HG03039 (cell line): ENCODE data around the gene KIF18A.
"Not testable (repeated sequence)": the region's sequence is repeated elsewhere in the genome, so short reads cannot be mapped to it uniquely, and the experiment has no call there.

ENCODE experiments used
- ATAC-seq: cut with Tn5 transposase; IDR thresholded peaks from one replicate; pipeline ENCODE4 v1.9.1; 2021; ENCODE audit warnings: mild to moderate bottlenecking, moderate library complexity; ENCODE audit not compliant: unreplicated experiment

KIF18A gene

DNA sequence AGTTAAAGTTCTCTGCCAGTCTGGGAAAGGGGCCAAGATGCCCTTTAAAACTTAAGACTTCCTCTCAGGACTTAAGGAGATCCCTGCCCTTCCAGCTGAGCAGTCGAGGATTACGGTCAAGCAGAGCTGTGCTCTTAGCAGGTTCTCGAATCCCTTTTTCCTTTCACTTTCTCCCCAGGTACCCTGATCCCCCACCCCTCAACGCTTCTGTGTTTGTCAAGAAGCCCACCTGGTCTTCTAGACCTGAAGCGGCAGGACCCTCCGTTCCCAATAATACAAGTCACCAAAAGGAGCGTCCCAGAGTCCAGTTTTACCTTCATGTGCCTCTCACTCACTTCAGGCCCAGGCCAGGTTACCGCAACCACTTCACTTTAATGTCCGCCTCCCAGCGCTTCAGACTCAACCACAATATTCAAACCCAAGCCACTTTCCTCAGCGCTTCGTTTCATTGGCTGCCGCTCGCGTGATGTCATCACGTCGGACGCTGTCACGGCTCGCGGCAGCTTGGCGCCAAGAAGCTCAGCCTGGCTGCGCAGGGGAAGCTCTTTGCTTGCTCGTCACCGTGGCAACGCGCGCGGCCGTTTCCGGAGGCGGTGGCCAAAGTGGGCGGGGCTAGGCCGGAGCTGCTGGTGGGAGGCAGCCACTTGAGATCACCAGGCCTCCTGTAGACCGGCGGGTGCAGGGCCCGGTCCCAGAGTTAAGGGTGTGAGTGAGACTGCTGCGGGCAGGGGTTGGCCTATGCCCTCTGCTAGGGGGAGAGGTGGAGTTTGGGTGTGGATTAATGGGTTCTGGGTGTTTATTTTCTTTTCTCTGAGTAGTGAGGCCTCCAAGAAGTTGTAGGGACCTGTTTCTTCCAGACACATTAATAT is at the start of gene KIF18A, which contains the start of gene METTL15:
Gene KIF18A (minus strand): TSS at position 407 of the 869 bp plus-strand sequence. CDS start 10,209 bp downstream, outside the sequence.
Gene METTL15 (plus strand): TSS at position 639 of the 869 bp plus-strand sequence. CDS start 4,947 bp downstream, outside the sequence.
- peak; percentile 96 for ATAC-seq

- no peak for ATAC-seq
These were observed 45.6 kb upstream of the KIF18A start for GRCh38 chr11:28153586-28153985.

- no peak for ATAC-seq
These were observed 44.8 kb upstream of the KIF18A start for GRCh38 chr11:28152743-28153142.

- no peak for ATAC-seq
These were observed 38.3 kb upstream of the KIF18A start for GRCh38 chr11:28146123-28146751.

- ATAC-seq: no peak
These were observed 36.9 kb upstream of the KIF18A start for GRCh38 chr11:28144808-28145207.

DNA sequence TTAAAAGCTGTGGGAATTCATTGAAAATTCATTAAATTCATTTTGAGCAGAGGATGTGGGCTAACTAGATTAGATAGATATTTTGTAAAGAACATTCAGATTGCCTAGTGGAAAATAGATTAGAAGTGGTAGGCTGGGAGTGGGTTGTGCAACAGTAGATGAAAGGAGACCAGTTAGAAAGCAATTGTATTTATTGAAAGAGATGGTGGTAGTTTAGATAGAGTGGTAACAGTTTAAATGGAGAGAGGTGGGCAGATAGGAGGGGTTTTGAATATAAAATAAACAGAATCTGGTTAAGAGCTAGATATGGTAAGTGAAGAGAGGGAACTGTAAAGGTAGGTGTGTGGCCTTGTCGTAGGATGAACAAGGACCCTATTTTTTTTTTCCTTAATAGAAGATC is 34.8 kb upstream of the KIF18A start:
- no peak for ATAC-seq

GRCh38 chr11:28140689-28141455 is 32.9 kb upstream of the KIF18A start:
- ATAC-seq: no peak

DNA sequence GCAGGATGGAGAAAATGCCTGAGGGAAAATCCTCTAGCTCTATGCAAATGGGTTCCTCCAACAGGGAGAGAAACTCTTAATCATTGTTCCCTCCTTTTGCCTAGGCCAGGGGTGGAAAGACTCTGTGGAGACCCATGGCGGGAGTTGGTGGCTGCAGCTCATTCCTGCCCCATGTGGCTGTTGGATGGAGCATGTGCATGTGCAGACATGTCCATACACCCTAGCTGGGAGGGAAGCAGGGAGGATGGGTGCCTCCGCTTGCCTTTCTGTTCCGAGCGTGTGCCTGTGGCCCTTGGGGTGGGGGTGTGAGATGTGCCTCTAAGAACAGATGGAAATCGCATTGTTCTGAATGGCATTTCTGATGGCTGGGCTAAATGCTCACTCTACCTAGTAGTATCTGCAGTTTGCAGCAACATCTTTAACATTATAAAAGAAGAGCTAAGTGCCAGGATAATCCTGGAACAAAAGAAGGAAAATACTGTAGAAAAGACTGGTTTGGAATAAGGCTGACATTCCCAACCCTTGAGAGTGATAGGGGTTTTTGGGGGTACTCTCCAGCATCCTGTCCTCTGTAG is 32.0 kb upstream of the KIF18A start:
- no peak for ATAC-seq

GRCh38 chr11:28137832-28138231 is 29.9 kb upstream of the KIF18A start:
- ATAC-seq: no peak

GRCh38 chr11:28137366-28137765 is 29.4 kb upstream of the KIF18A start:
- ATAC-seq: no peak

GRCh38 chr11:28136157-28136556 is 28.2 kb upstream of the KIF18A start:
- ATAC-seq: not testable (repeated sequence)

DNA sequence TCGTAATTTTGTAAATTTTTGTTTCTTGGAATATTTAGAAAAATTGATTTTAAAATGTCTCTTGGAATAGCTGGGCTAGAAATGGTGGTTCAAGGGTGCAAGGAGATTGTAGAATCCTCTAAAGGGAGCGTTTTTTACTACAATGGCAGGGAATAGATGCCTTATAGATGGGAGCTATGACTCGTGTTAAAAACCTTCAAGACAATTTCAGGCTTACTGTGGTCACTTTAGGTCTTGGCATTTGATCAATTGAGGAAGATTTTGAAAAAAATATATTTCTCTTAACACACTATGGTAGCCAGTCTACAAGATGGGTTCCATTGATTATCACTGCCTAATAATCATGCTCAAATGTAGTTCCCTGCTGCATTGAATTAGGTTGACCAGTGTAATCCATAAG is 25.2 kb upstream of the KIF18A start:
- no peak for ATAC-seq

- ATAC-seq: no peak
These were observed 24.6 kb upstream of the KIF18A start for GRCh38 chr11:28132548-28132947.

DNA sequence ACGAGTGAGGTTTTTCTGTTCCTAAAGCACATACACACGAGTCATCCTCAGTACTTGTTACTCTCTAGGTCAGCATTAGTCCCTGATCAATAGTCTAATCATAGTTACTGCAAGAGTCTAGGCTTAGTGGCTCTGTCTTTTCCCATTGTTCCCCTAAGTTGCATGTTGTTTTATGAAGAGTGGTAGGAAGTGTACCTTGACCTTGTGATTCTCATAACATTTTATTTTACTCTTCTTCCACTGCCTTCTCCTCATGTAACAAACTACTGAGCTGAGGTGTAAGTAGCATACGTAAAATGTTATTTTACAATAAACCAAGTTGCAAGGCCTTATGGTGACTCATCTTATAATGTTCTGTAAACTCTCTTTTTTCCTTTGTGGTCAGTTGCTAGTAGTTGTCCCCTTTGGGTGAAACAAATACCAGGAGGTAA is 15.2 kb upstream of the KIF18A start:
- no peak for ATAC-seq

DNA sequence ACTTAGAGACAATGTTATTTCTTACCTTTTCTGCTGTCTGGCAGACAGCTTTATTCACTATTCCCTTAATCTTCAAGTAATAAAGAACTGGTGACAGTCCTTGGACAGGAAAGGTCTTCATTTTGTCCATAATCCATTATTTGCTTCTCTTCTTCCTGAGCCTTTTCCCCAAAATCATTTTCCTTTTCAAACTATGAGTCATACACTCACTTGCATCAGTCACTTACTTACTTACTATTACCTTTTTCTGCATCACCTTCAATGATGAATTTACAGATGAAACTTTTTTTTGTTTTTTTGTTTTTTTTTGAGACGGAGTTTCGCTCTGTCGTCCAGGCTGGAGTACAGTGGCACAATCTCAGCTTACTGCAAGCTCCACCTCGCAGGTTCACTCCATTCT is 9.8 kb upstream of the KIF18A start:
- ATAC-seq: no peak

DNA sequence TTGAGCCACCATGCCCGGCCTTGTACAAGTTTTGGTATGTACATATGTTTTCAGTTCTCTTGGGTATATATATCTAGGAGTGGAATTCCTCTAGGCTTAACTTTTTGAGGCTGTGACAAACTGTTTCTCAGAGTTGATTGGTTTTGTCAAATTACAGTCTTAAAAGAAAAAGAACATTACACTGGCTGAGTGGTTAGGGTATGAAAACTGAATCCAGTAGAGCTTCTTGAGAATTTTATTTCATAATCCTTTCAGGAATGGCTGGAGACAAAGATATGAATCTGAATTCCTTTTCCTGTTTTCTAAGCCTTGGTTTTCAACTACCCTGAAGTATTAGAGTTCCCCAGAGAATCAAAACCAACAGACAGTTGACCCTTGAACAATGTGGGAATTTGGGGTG is 6.8 kb upstream of the KIF18A start:
- ATAC-seq: no peak

DNA sequence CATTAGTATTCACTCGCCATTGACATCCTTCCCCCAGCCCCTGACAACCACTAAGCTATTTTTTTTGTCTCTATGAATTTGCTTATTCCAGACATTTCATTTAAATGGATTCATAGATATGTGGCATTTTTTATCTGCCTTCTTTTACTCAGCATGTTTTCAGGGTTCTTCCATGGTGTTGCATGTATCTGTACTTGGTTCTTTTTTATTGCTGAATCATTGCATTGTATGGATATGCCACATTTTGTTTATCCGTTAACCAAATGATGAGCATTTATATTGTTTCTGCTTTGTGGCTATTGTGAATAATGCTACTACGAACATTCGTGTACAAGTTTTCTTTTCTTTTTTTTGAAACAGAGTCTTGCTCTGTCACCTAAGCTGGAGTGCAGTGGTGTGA is 6.2 kb upstream of the KIF18A start:
- ATAC-seq: no peak

DNA sequence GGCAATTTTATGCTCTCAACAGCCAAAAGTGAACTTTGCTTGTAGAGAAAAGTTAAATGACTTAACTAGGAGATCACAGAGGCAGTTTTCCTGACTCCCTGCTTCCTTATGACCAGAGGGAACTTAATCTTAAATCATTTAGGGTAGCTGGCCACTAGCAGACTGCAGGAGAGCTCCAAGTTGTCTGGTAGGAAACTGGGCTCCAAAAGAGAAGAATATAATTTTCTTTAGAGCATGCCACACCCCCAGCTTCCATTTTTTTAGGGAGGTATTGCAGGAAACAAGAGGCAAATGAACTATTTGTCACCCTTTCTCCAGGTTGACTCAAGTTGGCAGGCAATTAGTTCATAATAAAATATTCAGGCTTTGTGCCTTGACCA is 2.9 kb upstream of the KIF18A start:
- ATAC-seq: no peak

DNA sequence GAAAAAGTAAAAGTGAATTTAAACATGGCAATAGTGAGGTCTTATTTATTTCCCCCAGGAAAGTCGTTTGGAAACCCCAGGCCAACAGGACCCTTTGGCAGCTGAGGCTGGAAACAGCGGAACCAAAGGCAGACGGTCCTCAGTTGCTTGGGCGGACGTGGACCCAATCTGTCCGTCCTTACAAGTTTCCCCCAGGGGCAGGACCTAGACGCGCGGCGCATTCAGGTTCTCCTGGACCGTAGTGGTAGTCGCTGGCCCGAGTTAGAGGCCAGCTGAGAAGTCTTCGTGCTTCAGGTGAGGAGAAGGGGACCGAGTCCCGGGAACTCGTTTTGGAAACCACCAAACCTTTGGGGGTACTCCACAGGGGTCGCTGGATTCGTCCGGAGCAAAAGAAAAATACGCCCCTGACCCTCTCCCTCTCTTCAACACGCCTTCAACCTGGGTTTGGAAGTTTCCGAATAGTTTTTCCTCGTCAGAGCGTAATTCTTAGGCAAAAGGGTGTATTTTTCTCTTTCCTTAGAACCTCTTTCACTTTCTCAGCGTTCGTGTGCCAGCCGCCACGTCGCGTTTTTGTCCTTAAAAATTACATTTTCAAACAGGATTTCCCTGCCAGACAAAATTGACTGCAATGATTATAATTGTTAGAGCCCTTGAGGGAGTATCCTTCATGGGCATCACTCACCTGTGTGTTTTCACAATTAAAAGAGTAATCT is 2.3 kb upstream of the KIF18A start:
- ATAC-seq: peak; percentile 35

DNA sequence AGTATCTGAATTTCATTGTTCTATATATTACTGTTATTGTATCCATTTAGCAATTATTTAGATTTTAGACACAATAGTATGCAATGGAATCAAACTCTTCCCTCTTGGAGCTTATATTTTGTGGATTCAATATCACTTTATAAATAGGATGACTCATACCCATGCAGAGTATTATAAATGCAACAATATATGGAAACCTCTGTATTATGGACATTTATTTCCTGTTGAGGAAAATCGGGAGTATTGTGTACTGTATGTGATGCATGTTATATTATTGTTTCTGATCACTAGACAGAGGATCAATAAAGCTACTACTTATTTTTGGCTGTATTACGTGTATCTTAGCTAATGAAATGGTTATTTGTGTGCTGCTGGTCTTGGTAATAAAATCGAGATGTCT is 1.0 kb upstream of the KIF18A start:
- no peak for ATAC-seq
